Endometrial microvascular endothelial cells (primary cell): ENCODE data around the gene LPA. TPM values are rescaled to one million over a fixed set of nuclear protein-coding genes. Genes with fewer than 3 reads are reported as not detected.
"Not testable (repeated sequence)": the region's sequence is repeated elsewhere in the genome, so short reads cannot be mapped to it uniquely, and the experiment has no call there.

ENCODE experiments used
- in situ Hi-C: cut with HindIII; loops from 2 replicates; pipeline ENCODE4 v1.10.0; 2017; ENCODE audit warnings: low sequenced_read_pairs, low pct_unique_long_range_greater_than_20kb; ENCODE audit errors: inconsistent ontology term
- total RNA-seq: library from RNA; depleted of rRNA; stranded (reverse); fragments of >200 nt; gene quantifications from one replicate; pipeline ENCODE4 v1.2.3, GENCODE V29; 2015; ENCODE audit errors: inconsistent ontology term

LPA gene, protein sequence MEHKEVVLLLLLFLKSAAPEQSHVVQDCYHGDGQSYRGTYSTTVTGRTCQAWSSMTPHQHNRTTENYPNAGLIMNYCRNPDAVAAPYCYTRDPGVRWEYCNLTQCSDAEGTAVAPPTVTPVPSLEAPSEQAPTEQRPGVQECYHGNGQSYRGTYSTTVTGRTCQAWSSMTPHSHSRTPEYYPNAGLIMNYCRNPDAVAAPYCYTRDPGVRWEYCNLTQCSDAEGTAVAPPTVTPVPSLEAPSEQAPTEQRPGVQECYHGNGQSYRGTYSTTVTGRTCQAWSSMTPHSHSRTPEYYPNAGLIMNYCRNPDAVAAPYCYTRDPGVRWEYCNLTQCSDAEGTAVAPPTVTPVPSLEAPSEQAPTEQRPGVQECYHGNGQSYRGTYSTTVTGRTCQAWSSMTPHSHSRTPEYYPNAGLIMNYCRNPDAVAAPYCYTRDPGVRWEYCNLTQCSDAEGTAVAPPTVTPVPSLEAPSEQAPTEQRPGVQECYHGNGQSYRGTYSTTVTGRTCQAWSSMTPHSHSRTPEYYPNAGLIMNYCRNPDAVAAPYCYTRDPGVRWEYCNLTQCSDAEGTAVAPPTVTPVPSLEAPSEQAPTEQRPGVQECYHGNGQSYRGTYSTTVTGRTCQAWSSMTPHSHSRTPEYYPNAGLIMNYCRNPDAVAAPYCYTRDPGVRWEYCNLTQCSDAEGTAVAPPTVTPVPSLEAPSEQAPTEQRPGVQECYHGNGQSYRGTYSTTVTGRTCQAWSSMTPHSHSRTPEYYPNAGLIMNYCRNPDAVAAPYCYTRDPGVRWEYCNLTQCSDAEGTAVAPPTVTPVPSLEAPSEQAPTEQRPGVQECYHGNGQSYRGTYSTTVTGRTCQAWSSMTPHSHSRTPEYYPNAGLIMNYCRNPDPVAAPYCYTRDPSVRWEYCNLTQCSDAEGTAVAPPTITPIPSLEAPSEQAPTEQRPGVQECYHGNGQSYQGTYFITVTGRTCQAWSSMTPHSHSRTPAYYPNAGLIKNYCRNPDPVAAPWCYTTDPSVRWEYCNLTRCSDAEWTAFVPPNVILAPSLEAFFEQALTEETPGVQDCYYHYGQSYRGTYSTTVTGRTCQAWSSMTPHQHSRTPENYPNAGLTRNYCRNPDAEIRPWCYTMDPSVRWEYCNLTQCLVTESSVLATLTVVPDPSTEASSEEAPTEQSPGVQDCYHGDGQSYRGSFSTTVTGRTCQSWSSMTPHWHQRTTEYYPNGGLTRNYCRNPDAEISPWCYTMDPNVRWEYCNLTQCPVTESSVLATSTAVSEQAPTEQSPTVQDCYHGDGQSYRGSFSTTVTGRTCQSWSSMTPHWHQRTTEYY (N-terminal part only)
- total RNA-seq, result not detected

DNA sequence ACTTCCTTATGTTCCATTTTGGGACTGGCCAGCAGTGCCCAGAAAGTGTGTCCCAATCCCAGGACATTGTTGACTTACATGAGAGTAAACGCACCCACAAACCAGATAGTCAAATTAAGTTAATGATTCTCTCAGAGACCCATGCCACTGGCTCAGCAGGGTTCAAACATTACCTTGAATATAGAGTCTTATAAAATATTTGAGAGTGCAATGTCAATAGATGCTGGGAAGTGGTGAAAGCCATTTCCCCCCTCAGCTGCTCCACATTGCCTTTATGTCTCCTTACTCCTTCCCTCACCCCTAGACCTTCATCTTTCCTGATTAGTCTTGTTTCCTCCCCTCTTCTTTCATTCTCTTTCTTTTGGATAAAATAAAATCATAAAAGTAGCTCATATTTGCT is at the start of gene LPA:
Gene LPA, minus strand, starts transcription at position 78 of the 400 bp plus-strand sequence. Its CDS starts 61 bp downstream, at position 17.
- in situ Hi-C loops, result not testable (repeated sequence)

DNA sequence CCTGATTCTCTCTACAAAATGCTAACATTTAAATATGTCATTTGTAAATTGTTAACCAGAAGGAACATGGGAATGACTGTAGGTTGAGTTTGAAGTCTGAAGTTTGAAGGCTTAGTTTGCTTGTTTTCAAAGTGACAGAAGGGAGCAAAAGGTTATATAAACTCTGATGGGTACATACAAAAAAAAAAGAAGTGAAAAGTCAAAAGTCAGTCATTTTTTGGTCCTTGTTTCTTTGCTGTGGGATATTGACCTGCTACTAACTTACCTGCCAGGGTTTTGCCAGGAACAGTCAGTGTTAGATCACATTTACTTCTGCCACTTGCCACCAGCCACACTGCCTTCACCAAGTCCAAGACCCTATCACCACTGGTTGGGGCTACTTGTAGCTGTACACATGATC is 44.9 kb upstream of the LPA start:
- in situ Hi-C loops, result not testable (repeated sequence)

DNA sequence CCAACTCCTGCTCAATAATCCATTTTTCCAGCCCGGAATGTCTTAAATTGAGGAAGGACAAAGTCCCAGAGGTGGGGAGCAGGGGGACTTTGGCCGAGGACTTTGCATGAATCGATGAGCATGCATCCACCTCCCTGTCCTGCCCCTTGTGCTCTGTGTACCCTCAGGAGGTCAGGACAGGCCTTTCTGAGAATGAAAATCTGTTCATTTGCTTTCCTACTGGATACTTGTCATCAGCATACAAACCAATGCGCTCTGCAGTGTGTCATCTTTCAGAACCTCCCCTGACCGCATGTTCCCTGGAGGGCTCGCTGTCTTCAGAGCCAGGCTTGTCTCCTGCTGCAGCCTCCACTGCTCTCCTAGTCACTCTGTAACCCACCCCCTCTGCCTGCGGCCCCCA is 40.6 kb upstream of the LPA start:
- in situ Hi-C loops, result not testable (repeated sequence)

DNA sequence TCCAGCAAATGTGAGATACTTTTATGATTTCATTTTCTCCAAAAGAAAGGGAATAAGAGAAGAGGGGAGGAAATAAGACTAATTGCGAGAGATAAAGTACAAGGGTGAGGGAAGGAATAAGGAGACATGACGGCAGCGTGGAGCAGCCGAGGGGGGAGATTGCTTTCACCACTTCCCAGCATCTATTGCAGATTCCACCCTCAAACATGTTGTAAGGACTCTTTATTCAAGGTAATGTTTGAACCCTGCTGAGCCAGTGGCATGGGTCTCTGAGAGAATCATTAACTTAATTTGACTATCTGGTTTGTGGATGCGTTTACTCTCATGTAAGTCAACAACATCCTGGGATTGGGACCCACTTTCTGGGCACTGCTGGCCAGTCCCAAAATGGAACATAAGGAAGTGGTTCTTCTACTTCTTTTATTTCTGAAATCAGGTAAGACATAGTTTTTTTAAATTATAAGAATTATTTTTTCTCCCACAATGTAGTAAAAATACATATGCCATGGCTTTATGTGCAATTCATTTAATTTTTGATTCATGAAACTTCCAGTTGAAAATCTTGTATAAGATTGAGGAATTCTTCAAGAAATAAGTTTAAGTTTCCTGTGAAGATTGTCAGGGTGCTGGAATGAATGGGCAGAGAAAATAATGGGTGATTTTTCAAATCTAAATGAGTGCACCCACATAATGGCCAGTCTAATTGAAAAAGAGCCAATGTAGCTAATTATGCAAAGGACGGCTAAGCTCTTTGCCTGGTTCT is 38.0 kb upstream of the LPA start, which contains the start of gene PLG:
Gene PLG, plus strand, starts transcription at position 327 of the 763 bp plus-strand sequence. Its CDS starts 61 bp downstream, at position 388.
- in situ Hi-C loops, result not testable (repeated sequence)

DNA sequence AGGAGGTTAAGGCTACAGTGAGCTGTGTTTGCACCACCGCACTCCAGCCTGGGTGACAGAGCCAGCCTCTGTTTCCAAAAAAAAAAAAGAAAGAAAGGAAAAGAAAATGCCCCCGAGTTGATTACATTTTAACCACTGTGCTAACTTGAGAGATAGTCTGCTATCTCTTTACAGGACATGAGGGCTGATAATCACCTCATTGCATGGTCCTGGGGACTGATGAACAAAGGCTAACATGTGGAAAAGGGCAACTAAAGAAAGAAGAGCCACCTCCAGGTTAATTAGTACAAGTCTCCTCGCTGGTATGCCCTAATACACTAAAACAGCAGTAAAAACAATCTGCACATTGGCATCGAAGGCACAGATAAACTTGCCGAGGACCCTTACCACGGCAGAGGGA is 33.8 kb upstream of the LPA start:
- in situ Hi-C loops, result no loop called here

DNA sequence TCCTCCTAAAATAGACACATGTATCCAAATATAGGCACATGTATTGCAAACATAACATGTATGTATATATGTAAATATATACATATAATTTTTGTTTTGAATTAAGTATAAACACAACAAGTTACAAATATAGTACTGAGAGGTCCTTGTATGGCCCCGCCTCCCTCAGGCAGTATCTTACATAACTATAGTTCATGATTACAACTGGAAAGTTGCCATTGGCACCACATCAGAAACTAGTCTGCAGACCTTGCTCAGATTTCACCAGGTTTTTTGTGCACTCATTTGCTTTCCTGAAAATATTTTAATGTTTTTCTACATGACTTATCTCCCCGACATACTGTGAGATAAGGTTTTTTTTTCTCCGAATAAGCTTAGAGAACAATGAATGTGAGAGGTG is 32.8 kb upstream of the LPA start:
- in situ Hi-C loops, result not testable (repeated sequence)

DNA sequence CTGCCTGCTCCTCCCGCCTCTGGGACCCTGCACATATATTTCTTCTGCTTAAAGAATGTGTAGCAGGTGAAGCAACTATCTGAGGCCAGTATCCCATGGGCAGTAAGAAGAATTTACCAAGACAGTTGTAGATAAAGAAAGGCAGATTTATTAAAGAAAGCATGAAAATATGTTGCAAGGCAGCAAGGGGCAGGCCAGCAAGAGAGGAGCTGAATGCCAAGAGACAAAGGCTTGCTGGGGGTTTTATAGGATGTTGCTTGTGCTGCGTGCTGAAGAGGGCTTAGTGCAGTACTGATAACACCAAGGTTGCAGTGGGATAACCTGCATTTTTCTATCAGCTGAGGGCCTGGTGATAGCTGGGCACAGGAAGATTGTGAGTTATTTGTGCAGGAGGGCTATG is 31.5 kb upstream of the LPA start:
- in situ Hi-C loops, result not testable (repeated sequence)

DNA sequence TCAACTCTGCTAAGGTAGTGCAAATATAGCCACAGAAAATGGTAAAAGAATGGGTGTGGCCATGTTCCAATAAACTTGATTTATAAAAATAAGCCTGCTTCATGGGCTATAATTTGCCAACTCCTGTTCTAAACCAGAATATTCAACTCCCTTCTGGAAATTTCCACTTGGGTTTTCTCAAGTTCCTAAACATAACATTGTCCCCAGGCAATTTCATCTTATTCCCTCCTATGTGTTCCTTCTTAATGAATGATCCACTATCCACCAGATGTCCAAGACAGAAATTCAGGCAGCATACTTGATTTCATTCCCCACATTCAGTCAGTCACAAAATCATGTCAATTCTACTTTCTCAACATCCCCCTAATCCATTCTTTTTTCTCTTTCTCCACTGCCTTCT is 30.9 kb upstream of the LPA start:
- in situ Hi-C loops, result not testable (repeated sequence)

DNA sequence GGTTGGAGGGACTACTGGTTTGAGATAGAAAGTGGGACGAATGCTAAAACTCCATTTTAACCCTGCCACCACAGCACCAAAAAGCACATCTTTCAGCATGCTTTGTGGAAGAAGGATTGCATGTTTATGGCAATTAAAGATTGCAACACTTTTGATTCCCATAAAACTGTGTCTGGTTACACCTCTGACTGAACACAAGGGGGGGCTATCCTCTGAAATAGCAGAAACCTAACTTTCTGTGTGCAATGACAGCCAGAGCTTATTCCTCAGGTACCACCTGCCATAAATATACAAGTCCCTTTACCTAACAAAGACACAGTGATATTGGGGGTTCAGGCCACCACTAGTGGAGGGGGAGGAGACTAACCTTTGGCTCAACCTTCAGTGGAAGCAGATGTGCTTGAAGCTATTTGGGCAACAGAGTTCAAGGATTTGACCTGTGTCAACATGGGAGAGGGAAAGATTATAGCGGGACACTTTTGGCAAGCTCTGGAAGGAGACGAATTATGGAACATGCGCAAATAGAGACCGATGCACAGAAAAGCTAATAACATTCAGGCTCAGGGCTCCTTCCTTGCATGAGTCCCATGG is 28.4 kb upstream of the LPA start:
- in situ Hi-C loops, result no loop called here

DNA sequence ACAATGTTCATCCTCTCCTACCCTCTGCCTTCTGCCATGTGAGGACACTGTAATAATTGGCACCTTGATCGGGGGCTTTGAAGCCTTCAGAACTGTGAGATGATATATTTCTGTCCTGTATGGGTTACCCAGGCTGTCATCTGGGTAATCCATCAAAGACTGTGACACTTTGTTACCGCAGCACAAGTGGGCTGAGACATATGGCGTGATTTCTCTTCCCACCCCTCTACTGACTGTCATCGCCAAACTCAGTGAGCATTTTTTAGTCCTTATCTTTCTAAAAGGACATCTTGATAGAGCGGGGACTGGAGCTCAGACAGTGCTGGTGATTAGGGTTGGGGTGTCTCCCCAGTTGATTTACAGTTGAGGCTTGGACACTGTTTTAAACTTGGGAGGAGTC is 27.5 kb upstream of the LPA start:
- in situ Hi-C loops, result no loop called here

DNA sequence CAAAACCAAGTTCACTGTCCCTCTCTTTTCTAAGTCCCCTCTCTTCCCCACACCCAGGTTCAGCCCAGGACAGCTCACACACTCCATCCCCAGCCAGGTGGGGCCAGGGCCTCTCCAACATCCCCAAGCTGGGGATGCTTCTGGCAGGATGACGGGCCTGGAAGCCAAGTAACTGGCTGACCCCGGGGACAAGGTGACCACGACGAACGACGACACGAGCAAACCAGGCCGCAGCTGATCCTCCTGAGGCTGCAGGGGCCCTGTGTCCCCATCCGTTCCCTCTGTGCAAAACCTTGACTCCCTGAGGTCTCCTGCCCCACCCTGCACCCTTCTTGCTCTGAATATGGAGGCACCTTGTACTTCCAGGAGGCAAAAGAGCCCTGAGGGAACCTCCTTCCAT is 26.4 kb upstream of the LPA start:
- in situ Hi-C loops, result no loop called here

DNA sequence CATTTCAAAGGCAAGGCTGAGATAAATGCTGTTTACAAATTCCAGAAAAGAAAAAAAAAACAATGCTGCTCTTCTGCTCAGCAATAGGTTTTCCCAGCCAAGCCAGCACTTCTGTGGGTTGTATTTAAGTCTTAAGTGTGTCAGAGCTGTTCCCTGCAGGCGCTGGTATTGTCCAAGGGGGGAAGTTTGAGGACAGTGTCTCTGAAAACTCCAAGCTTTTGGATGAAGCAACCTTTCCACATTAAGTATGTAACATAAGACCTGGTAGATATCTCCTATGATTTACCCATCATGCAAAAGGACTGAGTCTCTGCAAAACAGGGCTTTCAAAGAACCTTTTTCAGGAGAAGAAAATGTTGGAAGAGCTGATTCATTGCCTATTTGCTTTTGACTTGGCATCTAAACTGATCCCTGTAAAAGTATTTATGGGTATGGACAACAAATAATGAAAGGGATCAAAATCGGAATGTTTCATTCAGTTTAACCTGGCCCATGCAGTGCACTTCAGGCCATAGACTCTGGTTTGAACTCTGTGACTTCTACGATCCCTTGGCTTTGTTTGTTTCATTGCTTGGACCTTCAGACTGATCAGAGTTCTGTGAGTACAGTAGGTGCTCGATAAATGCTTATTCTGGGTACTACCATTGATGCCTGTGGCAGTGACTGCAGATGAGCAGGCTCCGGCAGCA is 21.8 kb upstream of the LPA start:
- in situ Hi-C loops, result no loop called here

DNA sequence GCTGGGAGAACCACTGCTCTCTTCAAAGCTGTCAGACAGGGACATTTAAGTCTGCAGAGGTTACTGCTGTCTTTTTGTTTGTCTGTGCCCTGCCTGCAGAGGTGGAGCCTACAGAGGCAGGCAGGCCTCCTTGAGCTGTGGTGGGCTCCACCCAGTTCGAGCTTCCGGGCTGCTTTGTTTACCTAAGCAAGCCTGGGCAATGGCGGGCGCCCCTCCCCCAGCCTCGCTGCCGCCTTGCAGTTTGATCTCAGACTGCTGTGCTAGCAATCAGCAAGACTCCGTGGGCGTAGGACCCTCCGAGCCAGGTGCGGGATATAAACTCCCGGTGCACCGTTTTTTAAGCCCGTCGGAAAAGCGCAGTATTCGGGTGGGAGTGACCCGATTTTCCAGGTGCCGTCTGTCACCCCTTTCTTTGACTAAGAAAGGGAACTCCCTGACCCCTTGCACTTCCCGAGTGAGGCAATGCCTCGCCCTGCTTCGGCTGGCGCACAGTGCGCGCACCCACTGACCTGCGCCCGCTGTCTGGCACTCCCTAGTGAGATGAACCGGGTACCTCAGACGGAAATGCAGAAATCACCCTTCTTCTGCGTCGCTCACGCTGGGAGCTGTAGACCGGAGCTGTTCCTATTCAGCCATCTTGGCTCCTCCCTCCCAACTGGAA is 21.2 kb upstream of the LPA start:
- in situ Hi-C loops, result not testable (repeated sequence)

DNA sequence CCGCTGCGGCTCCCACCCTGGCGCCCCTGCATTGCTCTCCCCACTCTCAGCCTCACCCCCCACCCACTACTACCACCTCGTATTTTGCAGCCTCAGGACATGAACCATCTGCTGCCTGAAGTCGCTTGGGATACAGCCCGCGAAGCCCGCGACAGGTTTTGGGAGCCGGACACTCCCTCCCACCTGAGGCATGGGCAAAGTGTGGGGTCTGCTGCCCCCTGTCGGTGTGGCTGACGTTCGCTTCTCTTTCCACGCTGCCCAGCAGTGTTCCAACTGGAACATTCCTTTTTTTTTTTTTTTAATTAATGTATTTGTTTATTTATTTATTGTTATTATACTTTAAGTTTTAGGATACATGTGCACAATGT is 15.3 kb upstream of the LPA start:
- in situ Hi-C loops, result no loop called here

DNA sequence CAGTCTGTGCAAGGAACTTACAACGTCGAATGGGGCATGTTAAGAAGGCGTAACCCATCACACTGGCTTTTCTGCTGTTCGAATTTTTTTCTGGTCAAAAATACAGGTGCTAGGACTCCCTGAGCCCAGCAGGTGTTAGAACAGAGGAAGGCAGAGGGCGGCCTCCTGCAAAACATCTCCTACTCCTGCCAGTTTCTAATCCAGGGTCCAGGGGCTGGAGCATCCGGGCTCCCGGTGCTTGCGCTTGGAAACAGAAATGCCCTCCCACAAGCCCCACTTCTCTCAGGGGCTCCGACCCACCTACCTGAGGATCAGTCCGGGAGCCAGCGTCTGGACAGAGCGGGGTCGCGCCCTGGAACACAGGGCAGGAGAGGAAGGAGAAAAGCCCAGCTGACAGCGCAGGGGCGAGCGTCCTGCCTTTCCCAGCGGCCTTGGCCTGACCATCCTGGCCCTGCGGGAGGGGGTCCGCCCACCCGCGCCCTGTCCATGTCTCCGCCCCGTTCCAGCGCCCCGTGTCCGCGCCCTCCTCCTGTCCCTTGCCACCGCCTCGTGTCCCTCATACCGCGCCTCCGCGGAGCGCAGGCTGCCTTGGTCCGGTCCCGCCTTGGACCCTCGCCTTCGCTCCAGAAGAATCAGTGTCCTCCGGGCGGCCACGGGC is 14.8 kb upstream of the LPA start:
- in situ Hi-C loops, result no loop called here

DNA sequence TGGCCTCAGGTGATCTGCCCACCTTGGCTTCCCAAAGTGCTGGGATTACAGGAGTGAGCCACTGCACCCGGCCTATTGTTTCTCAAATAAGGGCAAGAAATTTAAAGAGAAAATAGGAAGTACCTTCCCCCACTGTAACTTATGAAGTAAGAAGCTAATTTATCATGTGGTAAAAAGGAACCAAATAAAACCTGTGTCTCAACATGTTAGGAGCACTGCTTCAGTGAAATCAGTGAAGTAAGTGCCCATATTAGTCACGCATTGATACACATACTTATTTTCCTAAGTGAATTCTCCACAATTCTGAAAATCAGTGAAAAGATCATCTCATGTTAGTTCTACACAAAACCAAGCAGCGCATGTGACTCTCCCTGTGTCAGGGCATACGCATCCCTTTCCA is 14.2 kb upstream of the LPA start:
- in situ Hi-C loops, result no loop called here

DNA sequence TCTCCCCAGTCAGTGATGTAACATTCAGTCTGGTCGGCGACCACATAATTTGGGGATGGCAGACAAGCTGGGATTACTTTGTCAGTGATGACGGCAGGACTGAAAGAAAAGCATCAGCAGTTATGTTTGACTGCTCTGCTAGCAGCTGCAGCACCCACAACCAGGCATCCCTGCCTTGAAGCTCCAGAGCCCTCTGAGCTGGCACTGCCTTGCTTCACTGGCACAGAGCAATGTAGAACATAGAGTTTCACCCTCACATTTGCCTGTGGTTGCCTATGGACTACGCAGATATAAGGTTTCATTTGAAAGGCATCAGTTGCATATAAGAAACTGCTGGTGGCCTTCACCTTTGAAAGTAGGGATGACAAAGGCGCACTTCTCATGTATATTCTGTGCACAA is 12.3 kb upstream of the LPA start:
- in situ Hi-C loops, result not testable (repeated sequence)
